Measurements from ENCODE around the gene KRT33A.
"Not testable (repeated sequence)": the region's sequence is repeated elsewhere in the genome, so short reads cannot be mapped to it uniquely, and the experiment has no call there.

The KRT33A gene

DNA sequence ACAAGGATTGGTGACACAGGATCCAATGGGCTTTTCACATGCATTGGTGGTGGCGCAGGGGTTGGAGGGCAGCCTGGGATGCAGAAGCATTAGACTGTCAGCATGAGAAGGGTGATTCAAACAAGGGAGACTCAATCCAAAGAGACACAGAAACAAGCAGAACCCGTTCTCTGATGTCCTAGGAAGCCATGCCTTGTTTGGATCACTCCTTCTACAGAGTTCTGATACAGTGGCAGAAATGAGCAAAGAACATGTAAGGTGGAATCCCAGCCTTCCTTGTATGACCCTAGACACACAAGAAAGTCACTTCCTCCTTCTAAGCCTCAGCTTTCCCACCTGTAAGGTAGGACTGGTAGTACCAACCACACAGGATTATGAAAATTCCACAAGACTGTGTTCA is 13.3 kb upstream of the KRT33A start:
- no peak for DNase-seq (ENCODE audit: low read depth, low spot score)

DNA sequence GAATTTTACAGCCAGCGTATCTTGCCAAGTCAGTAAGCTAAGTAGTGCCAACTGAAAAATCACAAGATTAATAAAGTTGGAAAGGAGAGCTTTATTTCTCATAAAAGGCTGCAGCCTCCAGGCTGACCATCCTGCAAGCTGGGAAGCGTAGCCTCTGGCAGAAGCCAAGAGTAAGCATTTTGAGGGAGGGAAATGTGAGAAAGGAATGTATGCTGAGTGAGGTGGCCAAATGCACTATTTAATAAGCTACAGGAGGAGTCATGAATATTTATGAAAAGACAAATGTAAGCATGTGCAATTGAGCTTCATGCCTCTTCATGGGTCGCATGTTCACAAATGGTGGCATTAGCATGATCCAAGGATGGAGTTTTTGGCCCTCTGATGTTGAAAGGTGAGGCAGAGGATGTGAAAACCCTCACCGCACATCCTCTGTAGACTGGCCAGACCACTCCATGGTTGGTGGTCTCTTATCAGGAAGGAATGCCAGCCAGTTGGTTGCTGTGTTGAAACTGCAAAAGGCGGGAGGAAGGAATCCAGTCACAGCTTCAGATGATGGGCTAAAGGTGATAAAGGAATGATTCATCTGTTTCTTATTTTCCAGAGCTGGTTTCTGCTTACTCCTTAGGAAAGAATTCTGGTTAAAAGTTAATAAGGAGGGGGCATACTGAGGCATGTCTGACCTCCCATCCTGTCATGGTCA is 9.8 kb upstream of the KRT33A start:
- DNase-seq (ENCODE audit: low read depth, low spot score), result no peak

DNA sequence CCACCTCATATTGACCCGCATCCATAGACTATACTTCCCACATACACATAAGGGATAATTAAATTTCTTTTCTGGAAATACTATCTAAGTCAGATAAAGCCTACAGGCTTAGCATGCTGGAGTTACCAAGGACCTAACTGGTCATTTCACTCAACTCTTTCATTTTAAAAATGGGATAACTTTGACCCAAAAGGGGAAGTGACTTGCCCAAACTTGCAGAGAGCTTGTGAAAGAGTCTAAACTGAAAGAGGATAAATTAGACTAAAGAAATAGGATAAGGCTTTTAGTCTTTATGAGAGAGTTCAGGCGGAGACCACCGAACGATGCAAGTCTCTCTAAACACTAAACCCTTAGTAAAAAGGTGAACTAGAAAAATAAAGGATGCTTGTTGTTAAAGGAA is 3.9 kb upstream of the KRT33A start:
- DNase-seq (ENCODE audit: low read depth, low spot score), result no peak

DNA sequence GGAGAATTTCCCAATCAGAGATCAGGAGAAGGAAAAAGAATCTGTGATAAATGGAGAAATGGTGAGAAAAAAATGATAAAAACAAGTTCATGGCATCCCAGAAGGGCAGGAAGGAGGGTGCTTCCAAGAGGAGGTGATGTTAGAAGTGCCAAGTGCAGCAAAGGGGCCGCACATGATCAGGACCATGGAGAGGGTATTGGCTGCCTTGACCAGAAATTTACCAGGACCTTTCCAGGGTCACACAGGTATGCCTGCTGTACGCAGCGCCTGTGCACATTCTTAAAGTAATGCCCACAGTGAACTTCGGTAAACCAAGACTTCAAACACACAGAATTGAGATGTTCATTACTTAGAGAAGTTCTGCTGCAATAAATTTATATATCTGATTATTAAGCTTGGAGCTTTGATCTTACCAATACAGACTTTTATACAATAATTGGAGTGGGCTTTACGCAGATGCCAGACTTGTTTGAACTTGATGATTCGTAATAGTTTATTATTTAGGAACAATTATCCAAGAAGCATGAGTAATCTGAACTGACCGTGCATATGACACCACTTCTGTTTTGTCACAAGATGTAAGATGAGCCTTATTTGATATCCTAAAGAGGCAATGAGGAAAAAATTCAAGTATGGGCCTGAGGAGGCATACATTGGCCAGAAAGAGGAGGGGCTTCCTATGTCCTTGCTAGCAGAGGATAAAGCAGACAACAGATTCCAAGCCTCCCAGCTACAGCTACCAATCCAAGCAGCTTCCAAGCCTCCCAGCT is 2.2 kb upstream of the KRT33A start:
- DNase-seq (ENCODE audit: low read depth, low spot score), result no peak

DNA sequence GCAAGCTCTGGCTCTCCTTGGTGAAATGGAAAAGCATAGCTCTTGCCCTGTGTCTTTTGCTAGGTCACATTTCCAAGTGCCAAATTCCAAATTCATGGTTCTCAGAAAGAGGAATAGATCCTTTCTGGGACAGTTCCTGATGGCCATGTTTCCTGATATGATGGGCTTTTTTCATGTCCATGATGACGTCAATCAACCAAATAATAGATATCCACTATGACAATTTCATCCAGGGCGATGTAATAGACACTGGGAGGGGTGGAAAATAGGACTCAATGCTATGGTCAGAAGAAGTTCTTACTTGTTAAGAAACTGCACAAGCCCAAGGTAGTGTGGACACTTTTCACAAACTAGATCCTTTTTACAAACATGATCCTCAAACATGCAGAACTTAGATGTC is 549 bp upstream of the KRT33A start:
- no peak for DNase-seq (ENCODE audit: low read depth, low spot score)

DNA sequence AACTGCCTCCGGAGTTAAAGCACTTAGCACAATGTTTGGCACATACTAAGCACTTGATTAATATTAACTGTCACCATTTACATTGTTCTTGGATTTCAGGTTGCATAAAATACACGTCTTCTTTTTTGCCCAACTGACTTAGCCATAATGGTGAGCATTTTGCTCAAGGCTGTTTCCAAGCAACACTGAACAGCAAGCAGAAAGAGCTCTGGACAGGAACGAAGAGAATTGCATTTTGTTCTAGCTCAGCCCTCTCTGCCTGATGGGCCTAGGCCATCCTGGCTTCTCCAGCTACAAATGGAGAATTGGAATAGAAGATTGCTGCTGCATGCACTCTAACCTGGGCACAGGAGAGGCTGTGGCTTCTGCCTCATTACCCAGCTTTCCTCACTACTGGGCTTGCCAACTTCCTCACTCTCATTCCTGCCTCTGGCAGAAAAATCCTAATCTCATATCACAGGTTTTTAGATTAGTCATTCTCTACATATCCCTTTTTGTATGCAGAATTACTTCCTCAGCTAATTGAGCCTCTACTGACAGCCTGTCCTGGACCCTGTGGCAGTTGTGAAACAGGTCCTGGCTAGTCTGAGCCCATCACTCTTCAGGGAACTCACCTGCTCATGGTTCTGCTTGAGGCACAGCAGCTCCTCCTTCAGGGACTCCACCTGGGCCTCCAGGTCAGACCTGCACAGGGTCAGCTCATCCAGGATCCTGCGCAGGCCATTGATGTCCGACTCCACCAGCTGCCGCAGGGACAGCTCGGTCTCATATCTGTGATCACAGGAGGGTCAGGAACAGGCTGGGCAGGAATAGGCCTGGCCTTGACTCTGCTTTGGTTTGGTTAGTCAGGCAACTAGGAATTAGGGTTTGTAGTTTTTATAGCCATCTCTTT is 2.5 kb downstream of the KRT33A start:
- no peak for DNase-seq (ENCODE audit: low read depth, low spot score)

DNA sequence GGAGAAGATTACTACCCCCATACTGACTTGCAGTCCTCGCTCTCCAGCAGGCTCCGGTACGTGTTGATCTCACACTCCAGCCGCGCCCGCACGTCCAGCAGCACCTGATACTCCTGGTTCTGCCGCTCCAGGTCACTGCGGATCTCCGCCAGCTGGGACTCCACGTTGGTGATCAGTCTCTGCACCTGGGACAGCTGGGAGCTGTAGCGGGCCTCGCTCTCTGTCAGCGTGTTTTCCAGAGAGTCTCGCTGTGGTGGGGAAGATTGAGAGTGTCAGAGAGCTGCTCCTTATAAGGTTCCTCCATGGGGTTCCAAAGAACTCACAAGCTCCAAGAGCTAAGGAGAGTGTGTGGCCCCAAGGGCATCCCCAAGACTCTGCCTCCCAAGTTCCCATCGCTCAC is 4.2 kb downstream of the KRT33A start:
- not testable (repeated sequence) for DNase-seq (ENCODE audit: low read depth, low spot score)

DNA sequence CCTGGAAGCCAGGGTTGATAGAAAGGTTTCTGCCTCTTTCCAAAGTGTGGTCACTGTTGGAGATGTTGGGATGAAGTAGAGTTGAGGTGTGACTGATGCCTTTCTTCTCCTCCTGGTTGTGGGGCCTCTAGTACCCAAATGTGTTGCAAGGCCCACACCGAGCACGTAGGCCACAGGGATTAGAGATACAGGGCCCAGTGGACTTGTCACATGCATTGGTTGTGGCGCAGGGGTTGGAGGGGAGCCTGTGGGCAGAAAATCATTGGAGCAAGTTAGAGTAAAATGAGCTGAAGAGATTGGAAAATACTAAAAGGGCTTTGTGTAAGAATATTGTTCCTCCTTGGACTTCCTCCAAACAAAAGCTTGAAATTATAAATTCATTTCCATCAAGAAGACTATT is 4.6 kb downstream of the KRT33A start:
- no peak for DNase-seq (ENCODE audit: low read depth, low spot score)

DNA sequence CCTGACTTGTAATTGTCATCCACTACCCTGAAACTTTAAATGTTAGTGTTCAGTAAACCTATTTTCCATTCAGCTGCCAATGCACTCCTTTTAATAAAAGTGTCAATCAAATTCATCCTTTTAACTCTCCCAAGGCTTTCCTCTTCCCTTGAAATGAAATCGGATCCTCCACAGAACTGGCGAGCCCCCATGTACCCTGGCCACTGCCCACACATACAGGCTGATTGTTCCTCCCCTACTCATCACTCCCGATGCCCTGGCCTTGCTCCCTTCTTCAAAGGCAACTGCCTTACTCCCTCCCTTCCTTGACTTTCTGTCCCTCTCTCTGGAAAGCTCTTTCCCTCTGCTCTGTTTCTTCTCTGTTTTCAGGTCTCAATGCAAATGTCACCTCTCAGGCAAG is 7.6 kb downstream of the KRT33A start:
- no peak for DNase-seq (ENCODE audit: low read depth, low spot score)

DNA sequence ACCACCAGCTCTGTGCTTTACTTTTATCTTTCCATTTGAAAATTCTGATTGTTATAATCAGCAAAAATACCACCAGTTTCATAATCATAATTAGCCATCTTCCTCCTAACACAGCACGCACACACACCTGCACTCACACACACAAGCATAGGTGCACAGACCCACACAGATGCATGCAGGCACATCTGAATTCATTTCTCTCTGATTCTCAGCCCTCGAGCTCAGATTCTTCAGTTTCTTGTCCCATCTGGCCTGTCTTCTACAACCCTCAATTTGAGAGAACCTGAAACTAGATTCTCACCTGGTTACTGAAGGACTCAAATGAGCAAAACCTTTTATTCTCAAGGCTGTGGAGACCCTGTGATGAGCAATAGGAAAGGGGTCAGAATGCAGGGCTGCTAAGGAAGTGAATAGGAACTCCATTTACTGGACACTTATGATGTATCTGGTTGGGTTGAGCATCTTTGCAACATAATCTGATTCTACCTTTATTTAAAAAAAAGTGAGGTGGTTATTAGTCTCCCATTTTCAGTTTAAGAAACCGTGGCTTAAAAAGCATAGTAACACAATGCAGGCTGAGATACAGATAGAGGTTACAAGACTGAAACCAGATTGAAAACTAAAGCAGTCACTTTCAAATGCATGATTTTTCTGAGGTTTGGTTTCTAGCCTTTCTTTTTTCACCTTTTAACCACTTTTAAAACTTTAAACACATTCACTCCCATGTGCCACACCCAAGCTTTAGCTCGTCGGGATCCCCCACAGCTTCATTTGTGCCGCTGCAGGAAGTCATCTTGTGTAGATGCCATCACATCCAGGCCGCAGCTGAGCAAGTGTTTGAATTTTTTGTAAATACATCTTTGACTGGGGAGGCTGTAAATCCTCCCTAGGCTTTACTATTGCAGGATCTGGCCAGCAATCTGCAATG is 9.4 kb downstream of the KRT33A start:
- DNase-seq (ENCODE audit: low read depth, low spot score), result no peak

DNA sequence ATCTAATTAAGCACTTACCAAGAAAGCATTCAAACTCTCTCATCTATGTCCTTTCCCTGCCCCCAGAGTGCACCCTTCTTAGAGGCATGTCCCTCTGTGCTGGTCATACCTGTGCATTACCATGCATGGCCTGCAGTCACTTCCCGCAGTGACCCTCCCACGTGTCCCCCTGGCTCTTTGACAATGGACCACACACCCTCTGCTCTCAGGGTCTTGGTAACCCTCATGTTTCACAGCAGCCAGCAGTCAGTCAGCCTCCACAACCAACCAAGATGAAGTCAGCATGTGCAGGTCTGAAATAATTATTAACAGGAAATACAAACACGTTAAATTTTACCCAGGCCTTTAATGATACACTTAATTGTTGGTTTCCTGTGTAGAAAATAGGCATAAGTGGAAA is 10.1 kb downstream of the KRT33A start:
- no peak for DNase-seq (ENCODE audit: low read depth, low spot score)

DNA sequence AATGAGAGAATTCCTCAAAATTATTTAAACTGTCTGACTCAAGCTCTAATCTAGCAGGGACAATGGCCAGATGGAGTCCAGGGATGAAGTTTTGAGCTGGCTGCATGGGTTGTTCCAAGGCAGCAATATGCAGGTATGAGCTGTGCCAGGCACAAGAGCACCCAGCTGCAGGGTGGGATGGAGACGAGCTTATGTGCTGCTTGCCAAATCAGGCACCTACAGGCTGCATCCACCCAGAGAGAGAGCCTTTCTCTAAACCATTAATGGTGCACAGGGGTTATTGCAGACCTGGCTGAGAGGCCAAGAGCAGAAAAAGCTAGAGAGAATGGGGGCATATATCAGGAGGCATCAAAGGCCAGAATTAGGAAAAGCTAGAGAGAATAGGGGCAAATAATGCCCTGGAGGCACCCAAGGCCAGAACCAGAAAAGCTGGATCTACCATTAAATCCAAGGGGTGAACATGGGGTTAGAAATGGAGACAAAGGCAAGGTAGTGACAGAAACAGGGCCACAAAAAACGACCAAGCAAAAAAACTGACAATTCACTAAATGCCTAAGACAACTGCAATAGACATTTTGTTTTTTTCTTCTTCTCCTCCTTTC is 11.0 kb downstream of the KRT33A start:
- no peak for DNase-seq (ENCODE audit: low read depth, low spot score)

DNA sequence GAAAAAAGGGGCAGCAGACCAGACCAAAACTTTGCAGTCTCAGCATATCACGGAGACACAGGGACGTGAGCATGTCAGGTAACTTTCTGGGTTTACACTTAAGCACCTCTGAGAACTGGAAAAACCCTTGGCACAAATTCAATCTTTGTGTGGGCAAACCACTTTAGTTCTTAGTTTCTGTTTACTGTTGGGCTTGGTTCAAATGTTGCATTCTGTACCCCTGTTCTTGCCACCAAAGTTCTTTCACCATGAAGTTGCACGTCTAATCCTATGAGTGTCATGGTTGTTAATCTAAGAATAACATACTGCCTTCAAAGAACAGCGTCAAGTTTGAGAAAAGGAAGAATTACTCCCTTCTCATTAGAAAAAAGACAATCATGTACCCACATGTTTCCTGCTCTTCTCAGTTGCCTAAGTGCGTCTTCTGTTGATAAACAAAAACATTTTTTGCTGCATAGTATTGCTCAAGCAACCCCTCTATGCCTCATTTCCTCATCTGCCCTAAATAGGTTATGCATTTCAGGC is 11.6 kb downstream of the KRT33A start:
- no peak for DNase-seq (ENCODE audit: low read depth, low spot score)

DNA sequence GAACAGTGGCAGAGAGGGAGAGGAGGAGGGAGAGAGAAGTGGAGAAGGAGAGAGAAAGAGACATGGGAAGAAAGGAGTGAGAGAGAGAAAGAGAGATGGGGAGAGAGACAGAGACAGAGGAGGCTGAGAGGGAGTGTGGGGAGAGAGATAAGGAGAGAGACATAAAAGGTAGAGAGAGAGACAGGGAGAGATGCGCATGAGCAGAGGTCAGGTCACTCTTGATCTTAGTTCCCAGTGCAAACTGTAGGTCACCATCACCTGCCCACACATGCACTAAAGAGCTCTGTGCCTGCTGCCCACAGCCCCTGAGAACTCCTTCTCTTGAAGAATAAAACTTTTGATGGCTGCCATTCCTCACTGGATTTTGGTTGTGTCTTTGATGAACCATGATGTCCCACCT is 14.9 kb downstream of the KRT33A start:
- DNase-seq (ENCODE audit: low read depth, low spot score), result no peak

DNA sequence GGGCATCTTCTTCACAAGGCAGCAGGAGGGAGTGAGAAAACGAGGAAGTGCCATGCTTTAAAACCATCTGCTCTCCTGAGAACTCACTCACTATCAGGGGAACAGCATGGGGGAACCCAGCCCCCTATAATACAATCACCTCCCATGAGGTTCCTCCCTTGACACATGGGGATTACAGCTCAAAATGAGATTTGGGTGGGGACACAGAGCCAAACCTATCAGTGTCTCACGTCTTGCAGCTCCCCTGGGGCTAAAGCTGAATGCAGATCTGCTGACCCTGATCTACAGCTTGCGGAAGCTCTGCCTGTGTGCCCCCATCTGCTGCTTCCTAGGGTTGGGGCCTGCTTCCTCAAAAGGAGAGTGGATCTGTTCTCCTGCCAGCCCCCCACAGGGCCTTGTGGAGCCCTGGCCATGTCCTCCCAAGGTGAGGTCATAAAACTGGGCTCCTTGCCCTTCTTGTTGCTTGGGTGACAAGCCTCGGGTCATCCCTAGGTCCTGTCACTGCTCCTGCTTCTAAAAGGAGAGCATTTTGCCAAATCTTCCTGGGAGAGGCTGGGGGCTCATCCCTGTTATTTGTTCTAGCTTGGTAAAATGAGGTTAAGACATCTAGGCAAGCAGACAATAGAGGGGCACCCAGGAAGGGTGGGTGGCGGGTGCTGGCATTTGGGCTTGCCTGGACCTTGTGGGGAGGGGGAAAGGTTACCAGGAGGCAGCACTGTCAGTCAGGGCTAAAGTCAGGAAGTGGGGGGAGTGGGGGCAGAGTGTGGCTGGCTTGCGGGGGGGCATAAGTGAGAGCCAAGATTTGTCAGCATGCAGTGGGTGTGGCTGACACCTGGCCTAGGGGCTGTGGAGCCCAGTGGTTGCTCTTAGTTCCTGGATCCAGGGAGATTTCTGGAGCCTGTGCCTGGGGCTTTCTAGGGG is 16.0 kb downstream of the KRT33A start:
- DNase-seq (ENCODE audit: low read depth, low spot score), result no peak

DNA sequence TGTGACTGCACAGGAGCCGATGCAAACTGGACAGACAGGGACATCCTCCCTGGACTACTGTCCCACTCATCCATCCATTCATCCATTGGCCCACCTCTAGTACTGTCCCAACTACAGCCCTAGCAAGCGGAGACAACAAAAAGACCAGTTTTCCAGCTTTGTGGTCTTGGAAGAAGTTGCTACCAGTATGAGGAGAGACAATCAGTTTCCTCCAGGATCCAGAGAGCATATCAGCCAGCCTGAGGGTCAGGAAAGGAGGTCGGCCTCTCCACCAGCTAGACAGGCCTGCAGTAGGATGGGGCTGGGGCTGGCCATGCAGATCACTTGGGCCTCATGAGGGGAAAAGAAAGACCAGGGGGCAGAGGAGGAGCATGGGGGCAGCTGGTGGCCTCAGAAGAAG is 16.8 kb downstream of the KRT33A start:
- no peak for DNase-seq (ENCODE audit: low read depth, low spot score)

DNA sequence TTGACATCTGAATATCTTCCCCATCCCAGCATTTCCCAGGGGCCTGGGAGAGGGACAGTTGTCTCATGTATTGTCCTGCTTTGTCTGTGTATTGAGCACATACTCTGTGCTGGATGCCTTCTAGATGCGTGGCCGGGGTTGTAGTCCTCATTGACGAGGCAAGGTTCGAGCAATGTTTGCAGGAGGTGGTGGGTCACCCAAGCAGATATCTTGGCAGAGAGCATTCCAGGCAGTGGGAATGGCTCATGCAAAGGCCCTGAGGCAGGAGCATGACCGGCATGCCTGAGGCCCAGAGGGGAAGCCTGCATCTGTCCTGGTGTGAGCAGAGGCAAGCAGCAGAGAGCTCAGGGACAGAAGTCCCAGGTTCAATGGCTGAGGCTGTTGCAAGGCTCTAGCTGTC is 17.5 kb downstream of the KRT33A start:
- DNase-seq (ENCODE audit: low read depth, low spot score), result no peak

DNA sequence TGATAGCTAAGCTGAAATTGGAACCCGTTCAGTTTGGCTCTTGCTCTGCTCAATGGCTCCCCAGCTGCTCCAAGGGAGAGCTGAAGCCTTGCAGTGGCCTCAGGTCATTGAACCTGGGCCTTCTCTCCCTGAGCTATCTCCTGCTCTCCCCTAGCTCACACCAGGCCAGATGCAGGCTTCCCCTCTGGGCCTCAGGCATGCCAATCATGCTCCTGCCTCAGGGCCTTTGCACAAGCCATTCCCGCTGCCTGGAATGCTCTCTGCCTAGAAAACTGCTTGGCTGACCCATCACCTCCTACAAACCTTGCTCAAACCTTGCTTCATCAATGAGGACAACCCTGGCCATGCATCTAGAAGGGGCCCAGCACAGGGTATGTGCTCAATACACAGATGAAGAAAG is 18.4 kb downstream of the KRT33A start:
- no peak for DNase-seq (ENCODE audit: low read depth, low spot score)

DNA sequence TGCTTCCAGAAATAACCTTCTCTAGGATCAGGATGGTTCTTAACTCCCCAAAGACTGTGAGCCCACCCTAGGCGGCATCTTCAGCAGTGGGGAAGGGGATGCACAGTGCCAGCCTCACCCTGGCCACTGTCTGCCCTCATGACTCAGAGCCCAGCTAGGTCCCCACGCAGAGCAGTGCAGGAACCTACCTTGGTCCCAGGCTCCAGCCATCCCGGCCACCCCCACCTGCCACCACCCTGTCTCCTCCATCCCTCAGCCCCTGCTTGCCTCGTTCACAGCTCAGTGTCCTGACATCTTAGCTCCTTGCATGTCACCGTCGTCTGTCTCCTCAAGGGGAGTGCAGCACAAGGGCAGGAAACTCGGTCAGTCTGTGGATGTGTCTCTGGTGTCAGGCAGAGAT is 19.0 kb downstream of the KRT33A start:
- DNase-seq (ENCODE audit: low read depth, low spot score), result no peak

All from brain pericyte (primary cell).